ENCODE results near the gene KCNQ1OT1.
A peak's percentile ranks its signal among the peaks of the same experiment; 100 is the strongest.

Gene KCNQ1OT1

GRCh38 chr11:2678396-2678795, 21.4 kb downstream of the KCNQ1OT1 start:
- Histone ChIP-seq H3K4me1 (ENCODE audit: control insufficient read depth, insufficient read depth, low read length) (0 out of 2 replicates have a peak, but pooled peaks cover 4% of the 10 kb centered on the region), H3K9me3 (ENCODE audit: control insufficient read depth, insufficient read depth, low read depth, low read length) (no peaks in the 10 kb centered on the region), H3K27ac (ENCODE audit: extremely low read depth, low read depth, low read length) (no peak overlapping the region), H3K4me3 (ENCODE audit: low read depth, low read length) (no peak overlapping the region), H3K36me3 (ENCODE audit: control insufficient read depth in 2 of 2, insufficient read depth in 1 of 2, low read length in 2 of 2) (peaks cover 0 to 20% of the 10 kb centered on the region in 2 experiments; a peak in 1 of 3 replicates)
- POLR2A ChIA-PET: interaction anchor here (2.0 kb wide), 1 partner anchor 21 kb away, joined by 7 read pairs; the partner anchor contains the start of gene KCNQ1OT1
- TF ChIP-seq ZNF670 (tag by site-specific recombination; IDR thresholded peaks at IDR 0.05; ENCODE audit: low read depth) (no peak), ZNF174 (tag by site-specific recombination; IDR thresholded peaks at IDR 0.05) (no peak), OVOL3 (tag by site-specific recombination; IDR thresholded peaks at IDR 0.05) (no peak), ZBTB20 (tag by site-specific recombination; IDR thresholded peaks at IDR 0.05) (no peak), CTCF (tag by site-specific recombination; IDR thresholded peaks at IDR 0.05) (no peak), ZNF133 (tag by site-specific recombination; IDR thresholded peaks at IDR 0.05) (no peak), ZNF76 (tag by site-specific recombination; IDR thresholded peaks at IDR 0.05; ENCODE audit: borderline replicate concordance, low read depth) (no peak), ZNF354C (tag by site-specific recombination; IDR thresholded peaks at IDR 0.05; ENCODE audit: borderline replicate concordance, low read depth) (no peak), ZNF362 (tag by site-specific recombination; IDR thresholded peaks at IDR 0.05) (no peak)
- CTCF ChIA-PET: interaction anchor here (0.5 to 1.1 kb wide), 5 partner anchors 19 to 1059 kb away, joined by 3 to 5 read pairs (median 4); no protein-coding TSS in a partner anchor

GRCh38 chr11:2677127-2677526, 22.7 kb downstream of the KCNQ1OT1 start:
- H3K4me1 ChIP-seq (ENCODE audit: control insufficient read depth, insufficient read depth, low read length): 0 out of 2 replicates have a peak, but pooled peaks cover 4% of the 10 kb centered on the region
- POLR2A ChIA-PET: no interaction called here
- H3K9me3 ChIP-seq (ENCODE audit: control insufficient read depth, insufficient read depth, low read depth, low read length): no peaks in the 10 kb centered on the region
- CTCF ChIA-PET: no interaction called here
- H3K4me3 ChIP-seq (ENCODE audit: low read depth, low read length): no peak overlapping the region
- peaks cover 0 to 21% of the 10 kb centered on the region in 2 experiments; a peak in 1 of 3 replicates for H3K36me3 ChIP-seq (ENCODE audit: control insufficient read depth in 2 of 2, insufficient read depth in 1 of 2, low read length in 2 of 2)
- H3K27ac ChIP-seq (ENCODE audit: extremely low read depth, low read depth, low read length): no peak overlapping the region
- no peak for TF ChIP-seq ZBTB48 (tag by site-specific recombination; IDR thresholded peaks at IDR 0.05)
- peak; percentile 70 for TF ChIP-seq ZNF10 (tag by site-specific recombination; IDR thresholded peaks at IDR 0.05)

GRCh38 chr11:2675540-2675939, 24.3 kb downstream of the KCNQ1OT1 start:
- no peak for TF ChIP-seq ZNF350 (tag by site-specific recombination; IDR thresholded peaks at IDR 0.05)
- TF ChIP-seq ZNF449 (tag by site-specific recombination; IDR thresholded peaks at IDR 0.05): peak; percentile 25; the same call in 1 of the 2 replicates
- no peaks in the 10 kb centered on the region for H3K9me3 ChIP-seq (ENCODE audit: control insufficient read depth, insufficient read depth, low read depth, low read length)
- CTCF ChIA-PET: interaction anchor here (1.0 to 1.1 kb wide), 2 partner anchors 12 to 18 kb away, joined by 3 read pairs; no protein-coding TSS in a partner anchor
- H3K4me1 ChIP-seq (ENCODE audit: control insufficient read depth, insufficient read depth, low read length): 0 out of 2 replicates have a peak, but pooled peaks cover 4% of the 10 kb centered on the region
- H3K4me3 ChIP-seq (ENCODE audit: low read depth, low read length): no peak overlapping the region
- POLR2A ChIA-PET: no interaction called here
- H3K27ac ChIP-seq (ENCODE audit: extremely low read depth, low read depth, low read length): no peak overlapping the region
- H3K36me3 ChIP-seq (ENCODE audit: control insufficient read depth in 2 of 2, insufficient read depth in 1 of 2, low read length in 2 of 2): peaks cover 0 to 28% of the 10 kb centered on the region in 2 experiments; a peak in 1 of 3 replicates

Data from HEK293 (cell line).